Measurements from ENCODE around the gene FRY. TPM values are rescaled to one million over a fixed set of nuclear protein-coding genes. Genes with fewer than 3 reads are reported as not detected.

The FRY gene
- total RNA-seq, 1 donor from 2014 or later = 5.4 TPM

GRCh38 chr13:32017474-32017873 lies 14.1 kb upstream of the FRY start:
- Mint-ChIP-seq H3K36me3 (ENCODE audit: low read depth) (no peaks in the 10 kb centered on the region), H3K4me1 (peaks cover 7% of the 10 kb centered on the region), H3K27me3 (ENCODE audit: low read depth) (no peaks in the 10 kb centered on the region), H3K27ac (ENCODE audit: unreplicated experiment) (no peak overlapping the region), H3K4me3 (no peak overlapping the region), H3K9me3 (no peaks in the 10 kb centered on the region)
- TF ChIP-seq CTCF (conservative IDR thresholded peaks at IDR 0.05) = no peak
- DNase-seq (ENCODE audit: low read depth, low spot score) = no peak

DNA sequence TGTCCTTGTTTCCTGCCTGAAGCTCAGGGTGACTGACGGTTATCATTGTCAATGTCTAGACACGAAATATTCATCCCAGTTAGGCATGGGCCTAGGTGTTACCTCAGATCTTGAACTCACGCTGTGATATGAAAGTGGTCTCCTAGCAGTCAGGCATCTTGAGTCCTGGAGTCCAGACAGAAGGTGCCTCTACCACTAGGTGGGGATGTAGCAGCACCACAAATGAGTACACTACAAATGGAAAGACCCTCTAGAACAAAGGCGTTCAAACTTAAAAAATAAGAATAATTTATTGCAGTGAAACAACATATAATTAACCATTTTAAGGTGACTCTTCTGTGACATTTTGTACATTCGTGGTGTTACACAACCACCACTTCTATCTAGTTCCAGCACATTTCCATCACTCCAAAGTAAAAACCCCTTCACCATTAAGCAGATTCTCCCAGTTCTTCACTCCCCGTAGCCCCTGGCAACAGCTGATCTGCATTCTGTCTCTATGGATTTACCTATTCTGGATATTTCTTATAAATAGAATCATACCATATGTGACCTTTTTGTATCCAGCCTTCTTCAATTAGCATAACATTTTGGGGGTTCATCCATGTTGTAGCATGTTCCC lies 11.9 kb upstream of the FRY start:
- no peaks in the 10 kb centered on the region for H3K36me3 Mint-ChIP-seq (ENCODE audit: low read depth)
- DNase-seq (ENCODE audit: low read depth, low spot score) = peak; percentile 45
- TF ChIP-seq CTCF (conservative IDR thresholded peaks at IDR 0.05) = peak; percentile 80
- H3K27ac Mint-ChIP-seq (ENCODE audit: unreplicated experiment) = peak overlapping the region; percentile 20
- peaks cover 12% of the 10 kb centered on the region for H3K4me1 Mint-ChIP-seq
- H3K9me3 Mint-ChIP-seq = no peaks in the 10 kb centered on the region
- H3K4me3 Mint-ChIP-seq = no peak overlapping the region
- no peaks in the 10 kb centered on the region for H3K27me3 Mint-ChIP-seq (ENCODE audit: low read depth)

GRCh38 chr13:32021785-32022184 lies 9.8 kb upstream of the FRY start:
- no peak overlapping the region for H3K4me3 Mint-ChIP-seq
- no peak for DNase-seq (ENCODE audit: low read depth, low spot score)
- no peak overlapping the region for H3K27ac Mint-ChIP-seq (ENCODE audit: unreplicated experiment)
- no peaks in the 10 kb centered on the region for H3K27me3 Mint-ChIP-seq (ENCODE audit: low read depth)
- TF ChIP-seq CTCF (conservative IDR thresholded peaks at IDR 0.05) = no peak
- H3K9me3 Mint-ChIP-seq = no peaks in the 10 kb centered on the region
- peaks cover 26% of the 10 kb centered on the region for H3K4me1 Mint-ChIP-seq
- no peaks in the 10 kb centered on the region for H3K36me3 Mint-ChIP-seq (ENCODE audit: low read depth)

DNA sequence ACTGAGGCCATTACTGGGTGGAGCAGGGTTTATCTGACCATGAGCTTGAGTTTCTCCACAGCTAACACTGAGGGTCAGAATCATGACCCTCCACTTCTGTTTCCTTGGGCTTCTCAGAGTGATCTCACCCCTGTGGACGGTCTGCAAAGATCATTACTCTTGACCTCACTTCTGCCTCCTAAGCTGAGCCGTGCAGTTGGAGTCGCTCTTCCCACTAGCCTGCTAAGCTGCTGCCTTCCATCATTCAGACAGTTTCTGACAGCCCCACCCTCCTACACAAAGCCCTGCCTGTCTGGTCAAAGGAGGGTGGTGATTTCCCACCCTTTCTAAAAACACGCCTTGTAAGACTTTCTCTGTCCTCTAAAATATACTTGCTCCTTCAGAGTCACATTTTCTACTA lies 9.3 kb upstream of the FRY start:
- H3K36me3 Mint-ChIP-seq (ENCODE audit: low read depth) = no peaks in the 10 kb centered on the region
- no peak for TF ChIP-seq CTCF (conservative IDR thresholded peaks at IDR 0.05)
- H3K27me3 Mint-ChIP-seq (ENCODE audit: low read depth) = no peaks in the 10 kb centered on the region
- no peak overlapping the region for H3K27ac Mint-ChIP-seq (ENCODE audit: unreplicated experiment)
- H3K4me1 Mint-ChIP-seq = peaks cover 27% of the 10 kb centered on the region
- DNase-seq (ENCODE audit: low read depth, low spot score) = no peak
- H3K4me3 Mint-ChIP-seq = no peak overlapping the region
- H3K9me3 Mint-ChIP-seq = no peaks in the 10 kb centered on the region

- no peak overlapping the region for H3K4me3 Mint-ChIP-seq
- no peaks in the 10 kb centered on the region for H3K9me3 Mint-ChIP-seq
- no peaks in the 10 kb centered on the region for H3K36me3 Mint-ChIP-seq (ENCODE audit: low read depth)
- TF ChIP-seq CTCF (conservative IDR thresholded peaks at IDR 0.05) = no peak
- DNase-seq (ENCODE audit: low read depth, low spot score) = no peak
- peaks cover 27% of the 10 kb centered on the region for H3K4me1 Mint-ChIP-seq
- H3K27me3 Mint-ChIP-seq (ENCODE audit: low read depth) = no peaks in the 10 kb centered on the region
- no peak overlapping the region for H3K27ac Mint-ChIP-seq (ENCODE audit: unreplicated experiment)
Measured at GRCh38 chr13:32023096-32023495, 8.5 kb upstream of the FRY start.

All from neural crest cell (in vitro differentiated cells).